Activated CD4-positive, alpha-beta T cell treated with anti-CD3 and anti-CD28 coated beads, Interleukin-2, amount 50 U/mL, for 4 hours (primary cell): ENCODE results near the gene SDK1.

Experiments
- DNase-seq, 2 experiments: peaks; one replicate each; pipeline ENCODE4 v3.0.0-alpha.2; 2020

SDK1 gene

DNA sequence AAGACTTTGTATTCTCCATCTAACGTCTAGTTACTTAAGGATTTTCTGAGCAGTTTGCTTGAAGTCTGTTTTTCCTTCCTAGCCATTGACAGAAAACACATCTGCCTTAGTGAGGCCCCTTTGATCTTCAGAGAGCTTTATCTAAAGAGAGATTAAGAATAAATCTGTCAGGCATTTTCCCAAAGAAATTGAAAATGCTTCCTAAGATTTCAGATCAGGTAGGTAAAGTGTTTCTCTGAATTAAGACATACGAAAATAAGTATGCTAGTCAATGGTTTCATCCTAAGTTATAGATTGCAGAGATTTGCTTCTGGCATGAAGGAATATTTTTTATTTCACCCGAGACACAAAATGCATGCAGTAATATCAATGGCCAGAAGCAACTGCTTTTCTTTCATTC lies 168.6 kb downstream of the SDK1 start:
- no peak for DNase-seq

DNA sequence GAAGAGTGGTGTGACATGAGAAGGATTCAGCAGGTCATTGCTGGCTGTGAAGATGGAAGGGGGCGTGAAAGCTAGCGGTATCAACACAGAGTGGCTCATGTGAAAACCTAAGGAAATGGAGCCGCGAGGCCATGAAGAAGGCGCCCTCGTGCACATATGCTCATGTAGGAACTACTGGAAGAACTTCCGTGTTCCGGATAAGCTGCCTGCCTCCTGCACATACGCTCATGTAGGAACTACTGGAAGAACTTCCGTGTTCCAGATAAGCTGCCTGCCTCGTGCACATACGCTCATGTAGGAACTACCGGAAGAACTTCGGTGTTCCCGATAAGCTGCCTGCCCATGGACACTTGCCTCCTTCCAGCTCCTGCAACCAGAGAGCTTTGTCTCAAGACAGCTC lies 179.1 kb downstream of the SDK1 start:
- no peak for DNase-seq

DNA sequence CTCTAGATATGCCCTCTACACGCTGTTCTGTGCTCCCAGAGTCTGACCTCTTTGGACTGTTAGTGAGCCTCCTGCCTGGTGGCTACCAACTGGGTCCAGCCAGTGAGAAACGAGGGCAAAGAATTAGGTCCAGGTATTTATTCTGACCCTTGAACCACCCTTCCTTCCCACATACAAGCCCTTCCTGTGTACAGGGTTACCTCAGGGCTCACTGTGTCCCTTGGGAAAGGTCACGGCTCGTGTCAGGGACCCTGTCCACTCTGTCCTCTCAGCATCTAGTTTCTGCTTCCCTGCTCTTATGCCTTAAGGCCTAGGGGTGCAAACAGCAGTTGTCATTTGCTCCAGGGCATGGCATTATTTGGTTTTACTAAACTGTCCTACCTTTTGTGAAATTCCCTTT lies 180.4 kb downstream of the SDK1 start:
- no peak for DNase-seq

DNA sequence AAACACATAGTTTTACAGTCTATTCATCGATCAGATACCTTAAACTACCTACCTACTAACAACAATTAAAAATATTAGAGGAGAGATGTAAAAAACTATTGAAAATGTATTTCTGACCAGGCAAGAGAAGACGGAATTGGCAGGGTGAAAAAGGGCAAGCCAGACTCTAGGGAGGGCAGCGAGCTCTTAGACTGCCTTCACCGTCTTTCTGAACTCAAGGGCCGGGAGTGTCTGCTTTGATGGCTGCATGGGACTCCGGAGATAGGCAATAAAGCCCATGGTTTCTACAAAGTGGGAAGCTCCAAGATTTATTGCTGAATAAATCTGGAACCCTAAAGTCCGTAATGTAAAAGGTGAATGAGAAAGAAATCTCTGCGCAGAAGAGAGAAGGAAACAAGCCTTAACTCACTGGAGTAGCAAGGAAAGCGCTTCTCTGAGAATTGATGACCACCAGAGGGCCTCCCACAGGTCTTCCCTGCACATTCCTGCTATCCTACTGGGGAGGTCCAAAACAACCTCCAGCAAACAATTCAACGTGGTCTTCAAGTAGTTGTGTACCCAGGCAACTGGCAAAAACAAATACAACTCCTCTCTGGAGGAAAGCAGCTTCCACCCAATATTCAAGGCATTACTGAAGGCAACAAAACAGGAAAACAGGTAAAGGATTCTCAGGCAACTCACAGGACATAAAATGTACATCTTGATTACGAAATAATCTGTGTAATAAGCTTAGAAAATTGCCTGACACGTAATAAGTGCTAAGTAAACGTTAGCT lies 181.3 kb downstream of the SDK1 start:
- DNase-seq = no peak

DNA sequence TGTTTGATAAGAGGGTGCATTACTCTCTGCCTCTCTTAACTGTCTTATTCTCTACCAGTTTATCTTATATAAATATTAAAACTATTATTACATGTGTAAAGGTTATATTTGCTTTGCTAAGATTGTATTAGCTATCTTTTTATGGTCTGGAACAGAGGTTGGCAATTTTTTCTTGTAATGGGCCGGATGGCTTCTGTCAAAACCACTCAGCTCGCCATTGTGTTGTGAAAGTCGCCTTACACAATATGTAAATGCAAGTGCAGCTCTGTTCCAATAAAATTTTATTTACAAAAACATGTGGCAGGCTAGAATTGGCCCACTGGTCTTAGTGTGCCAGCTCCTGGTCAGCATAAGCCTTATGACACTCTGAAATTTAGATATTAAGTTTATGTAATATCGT lies 185.8 kb downstream of the SDK1 start:
- no peak for DNase-seq

DNA sequence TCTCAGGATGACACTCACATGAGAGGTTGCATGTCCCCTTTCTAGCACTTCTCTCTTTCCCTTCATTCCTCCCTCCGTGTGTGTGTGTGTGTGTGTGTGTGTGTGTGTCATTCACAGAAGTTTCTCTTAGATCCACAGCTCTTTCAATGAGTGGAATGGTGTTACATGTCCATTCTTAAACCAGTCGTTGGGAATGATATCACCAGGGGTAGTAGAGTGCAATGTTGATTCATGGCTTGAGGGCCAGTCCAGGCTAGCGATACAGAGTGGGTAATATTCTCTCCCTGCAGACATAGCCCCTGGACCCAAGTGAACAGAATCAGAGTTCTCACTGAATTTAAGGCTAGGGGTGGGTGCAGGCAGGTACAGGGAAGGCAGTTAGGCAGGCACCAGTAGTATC lies 187.8 kb downstream of the SDK1 start:
- DNase-seq = no peak

DNA sequence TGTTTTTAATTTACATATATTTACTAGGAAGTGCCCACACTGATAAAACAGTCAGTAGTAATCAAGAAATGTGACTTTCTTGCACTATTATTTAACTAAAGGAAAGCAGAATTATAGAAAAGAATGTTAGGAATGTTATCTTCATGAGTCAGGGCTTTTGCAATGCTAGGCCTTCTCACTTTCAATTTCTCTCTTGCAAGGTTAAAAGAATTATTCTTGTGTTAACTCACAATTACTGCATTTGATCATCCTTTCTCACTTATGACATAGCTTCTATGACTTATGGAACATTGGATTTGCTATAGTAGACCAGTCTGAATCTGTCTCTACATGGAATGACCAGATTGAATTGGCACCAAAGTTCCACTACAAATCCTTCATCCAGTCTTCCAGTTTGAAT lies 192.4 kb downstream of the SDK1 start:
- DNase-seq = no peak

DNA sequence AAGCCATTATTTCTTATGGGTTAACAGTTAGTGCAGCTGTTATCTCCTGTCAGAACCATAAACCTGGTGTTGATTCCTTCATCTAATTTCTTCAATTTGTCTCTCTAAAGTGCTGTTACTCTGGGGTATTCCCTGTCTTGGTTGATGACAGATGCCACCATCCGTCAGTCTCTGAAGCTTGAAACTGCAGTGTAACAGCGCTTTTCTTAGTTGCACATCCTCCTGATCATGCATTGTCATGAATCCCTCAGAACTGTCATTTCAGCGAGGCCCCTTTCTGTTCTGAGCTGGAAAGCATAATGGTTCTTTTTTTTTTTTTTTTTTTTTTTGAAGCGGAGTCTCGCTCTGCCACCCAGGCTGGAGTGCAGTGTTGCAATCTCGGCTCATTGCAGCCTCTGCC lies 193.9 kb downstream of the SDK1 start:
- no peak for DNase-seq

DNA sequence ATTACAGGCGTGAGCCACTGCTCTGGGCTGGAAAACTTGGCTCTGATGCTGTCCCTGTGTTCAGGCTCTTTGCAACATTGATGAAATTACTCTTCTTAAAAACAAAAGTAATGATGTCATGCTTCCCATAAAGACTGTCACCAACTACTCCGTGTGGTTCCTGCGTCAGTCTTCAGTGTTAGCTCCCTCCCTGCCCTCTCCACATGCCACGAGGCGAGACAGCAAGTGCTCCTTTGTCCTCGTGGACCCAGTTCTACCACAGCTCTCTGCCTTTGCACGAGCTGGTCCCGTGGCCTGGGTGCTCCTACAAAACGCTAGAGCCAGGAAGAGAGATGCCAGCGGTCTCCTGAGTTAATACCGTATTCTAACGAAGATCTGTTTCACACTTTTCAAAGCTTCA lies 194.5 kb downstream of the SDK1 start:
- no peak for DNase-seq

DNA sequence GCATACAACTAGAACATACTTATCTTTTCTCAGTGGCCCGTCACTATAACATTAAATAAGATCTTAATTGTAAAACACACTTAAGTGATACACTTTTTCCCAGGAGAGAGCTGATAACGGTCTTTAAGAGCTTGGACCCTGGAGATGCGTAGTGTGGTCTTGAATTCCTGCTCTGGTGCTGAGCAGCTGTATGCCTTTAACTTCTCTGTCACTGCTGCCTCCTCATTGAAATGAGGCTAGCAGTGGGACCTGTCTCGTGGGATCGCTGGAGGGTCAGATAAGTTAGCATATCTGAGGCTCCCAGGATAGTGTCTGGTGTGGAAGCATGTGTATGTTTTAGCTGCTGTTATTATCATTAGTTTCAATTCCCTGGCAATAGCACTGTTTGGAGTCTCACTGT lies 194.9 kb downstream of the SDK1 start:
- DNase-seq = no peak

DNA sequence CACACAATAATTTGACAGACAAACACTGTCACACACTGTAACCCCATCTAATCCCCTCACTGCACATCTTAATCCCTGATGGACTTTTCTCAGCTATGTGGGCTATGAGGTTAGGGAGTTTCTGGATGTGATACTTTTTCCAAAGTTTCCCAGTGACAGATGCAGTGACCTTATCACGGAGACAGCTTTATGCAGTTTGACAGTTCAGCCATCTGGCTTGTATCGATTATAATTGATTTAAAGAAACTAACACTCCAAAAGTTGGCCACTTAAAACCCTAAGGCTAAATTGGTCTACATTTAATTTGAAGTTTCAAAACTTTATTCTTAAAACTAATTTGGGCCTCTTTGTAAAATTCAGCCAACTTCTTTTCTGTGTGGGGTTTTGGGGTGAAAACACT lies 196.7 kb downstream of the SDK1 start:
- no peak for DNase-seq

DNA sequence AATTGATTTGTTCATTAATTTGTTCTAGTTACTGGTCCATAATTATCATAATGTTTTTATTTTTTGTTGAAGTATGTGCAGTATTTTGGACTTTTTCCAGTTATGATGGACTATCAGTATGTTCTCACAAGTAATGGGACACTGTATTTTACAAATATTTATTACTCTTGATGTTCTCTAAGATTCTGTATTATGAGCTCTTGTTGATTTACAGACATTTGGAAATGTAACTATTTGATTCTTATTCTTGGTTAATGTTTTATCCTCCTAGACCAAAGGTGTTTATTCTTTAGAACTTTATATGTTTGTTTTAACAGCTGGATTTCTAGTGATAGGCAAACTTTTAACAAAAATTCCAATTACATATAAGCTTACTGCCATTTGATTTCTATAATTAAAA lies 200.6 kb downstream of the SDK1 start:
- no peak for DNase-seq

DNA sequence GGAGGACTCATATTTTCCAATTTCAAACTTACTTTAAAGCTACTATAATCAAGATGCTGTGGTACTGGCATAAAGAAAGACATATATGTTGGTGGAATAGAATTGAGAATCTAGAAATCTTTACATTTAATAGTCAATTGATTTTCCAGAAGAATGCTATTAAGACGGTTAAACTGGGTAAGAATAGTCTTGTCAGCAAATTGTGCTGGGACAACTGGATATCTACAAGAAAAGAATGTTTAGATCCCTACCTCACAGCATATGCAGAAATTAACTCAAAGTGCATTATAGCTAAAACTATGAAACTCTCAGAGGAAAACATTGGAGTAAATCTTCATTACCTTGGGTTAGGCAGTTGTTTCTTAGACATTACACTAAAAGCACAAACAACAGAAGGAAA lies 203.3 kb downstream of the SDK1 start:
- no peak for DNase-seq

DNA sequence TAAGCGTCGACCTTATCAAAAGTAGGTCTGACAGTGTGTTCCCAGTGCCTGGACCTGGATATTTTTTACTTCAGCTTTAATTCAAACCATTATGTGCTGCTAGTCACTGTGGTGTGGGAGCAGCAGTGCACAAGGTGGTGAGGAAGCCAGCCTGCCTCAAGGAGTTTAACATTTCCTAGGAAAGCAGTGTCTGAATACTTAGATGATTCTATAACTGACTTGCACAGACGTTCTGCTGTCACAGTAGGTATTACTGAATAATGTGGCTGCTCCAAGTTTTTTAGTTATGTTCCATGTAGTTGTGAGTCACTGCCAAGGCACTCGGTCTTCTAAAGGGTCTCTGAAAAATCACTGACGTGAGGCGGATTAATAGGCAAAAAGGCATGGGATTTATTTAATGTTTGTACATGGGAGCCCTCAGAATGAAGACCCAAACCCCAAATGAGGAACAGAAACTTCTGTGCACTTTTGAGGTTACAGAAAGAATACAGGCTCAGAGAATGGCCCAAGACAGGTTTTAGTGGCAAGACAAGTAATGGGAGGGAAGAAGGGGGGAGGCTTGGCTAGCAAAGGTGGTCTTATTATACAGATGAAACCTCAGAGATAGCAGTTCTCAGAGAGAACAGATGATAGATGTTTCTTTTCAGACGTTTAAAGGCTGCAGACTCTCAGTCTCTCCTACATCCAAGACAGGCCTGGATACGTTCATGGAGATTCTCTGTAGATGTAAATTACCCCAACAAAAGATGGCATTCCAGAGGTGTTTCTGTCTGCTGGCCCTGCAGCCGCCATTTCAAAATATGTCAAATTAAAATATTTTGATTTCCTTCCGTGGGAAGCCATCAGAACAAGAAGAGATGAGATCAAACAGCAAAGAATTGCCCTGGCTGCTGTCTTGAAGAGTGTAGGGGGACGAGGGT lies 209.3 kb downstream of the SDK1 start:
- DNase-seq = no peak

DNA sequence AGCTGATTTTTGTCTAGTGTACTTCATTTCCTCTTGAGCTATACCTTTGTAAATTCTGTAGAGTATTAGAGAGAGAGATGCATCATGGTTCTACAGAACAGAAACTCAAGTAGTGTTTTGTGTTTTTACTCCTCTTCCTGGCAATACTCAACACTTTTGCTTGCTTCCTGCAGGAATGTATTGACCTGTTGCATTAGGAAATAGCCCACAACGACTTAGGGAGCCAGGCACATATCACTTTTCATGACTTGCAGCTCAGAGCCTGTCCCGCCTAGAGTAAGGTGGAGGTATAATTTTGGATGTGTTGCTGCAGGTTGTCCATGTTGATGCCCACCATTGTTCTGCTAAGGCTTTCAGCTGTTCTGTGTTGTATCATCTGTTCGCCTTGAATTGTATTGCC lies 216.3 kb downstream of the SDK1 start:
- no peak for DNase-seq

DNA sequence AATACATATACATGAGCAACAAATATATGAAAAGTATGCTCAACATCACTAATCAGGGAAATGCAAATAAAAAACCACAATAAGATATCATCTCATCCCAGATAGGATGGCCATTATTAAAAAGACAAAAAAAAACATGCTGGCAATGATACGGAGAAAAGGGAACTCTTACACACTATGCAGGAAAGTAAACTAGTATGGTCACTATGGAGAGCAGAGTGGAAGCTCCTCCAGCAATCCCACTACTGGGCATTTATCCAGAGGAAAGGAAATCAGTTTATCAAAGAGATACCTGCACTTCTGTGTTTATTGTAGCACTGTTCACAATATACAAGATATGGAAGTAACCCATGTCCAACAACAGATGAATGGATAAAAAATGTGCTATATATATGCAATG lies 217.5 kb downstream of the SDK1 start:
- no peak for DNase-seq

DNA sequence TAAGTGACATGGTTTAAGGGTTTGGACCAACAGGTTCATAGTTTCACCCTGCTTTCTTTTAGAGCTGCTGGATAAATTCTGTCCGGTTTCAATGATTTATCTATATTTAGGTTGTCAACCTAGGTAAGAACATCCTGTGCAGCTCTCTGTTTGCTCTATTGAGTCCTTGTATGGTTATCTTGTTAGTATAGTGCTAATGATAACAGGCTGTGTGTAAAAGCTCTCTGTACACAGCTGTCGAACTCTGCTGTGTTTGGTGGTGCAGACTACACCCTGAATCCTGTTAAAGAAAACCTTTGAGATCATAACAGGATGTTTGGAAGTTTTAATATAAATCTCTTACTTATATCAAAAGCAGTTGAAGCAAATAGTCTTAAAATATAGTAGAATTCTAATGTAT lies 219.2 kb downstream of the SDK1 start:
- no peak for DNase-seq

DNA sequence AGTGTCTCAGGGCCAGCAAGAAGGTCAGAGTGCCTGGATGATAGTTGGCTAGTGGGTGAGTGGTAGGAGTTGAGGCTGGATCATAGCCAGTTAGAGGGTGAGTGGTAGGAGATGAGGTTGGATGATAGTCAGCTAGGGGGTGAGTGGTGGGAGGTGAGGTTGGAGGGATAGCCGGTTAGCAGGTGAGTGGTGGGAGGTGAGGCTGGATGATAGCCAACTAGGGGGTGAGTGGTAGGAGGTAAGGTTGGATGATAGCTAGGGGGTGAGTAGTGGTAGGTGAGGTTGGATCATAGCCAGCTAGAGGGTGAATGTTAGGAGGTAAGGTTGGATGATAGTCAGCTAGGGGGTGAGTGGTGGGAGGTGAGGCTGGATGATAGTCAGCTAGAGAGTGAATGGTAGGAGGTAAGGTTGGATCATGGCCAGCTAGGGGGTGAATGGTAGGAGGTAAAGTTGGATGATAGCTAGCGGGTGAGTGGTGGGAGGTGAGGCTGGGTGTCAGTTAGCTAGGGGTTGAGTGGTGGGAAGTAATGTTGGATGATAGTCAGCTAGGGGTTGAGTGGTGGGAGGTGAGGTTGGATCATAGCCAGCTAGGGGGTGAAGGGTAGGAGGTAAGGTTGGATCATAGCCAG lies 226.6 kb downstream of the SDK1 start:
- no peak for DNase-seq

DNA sequence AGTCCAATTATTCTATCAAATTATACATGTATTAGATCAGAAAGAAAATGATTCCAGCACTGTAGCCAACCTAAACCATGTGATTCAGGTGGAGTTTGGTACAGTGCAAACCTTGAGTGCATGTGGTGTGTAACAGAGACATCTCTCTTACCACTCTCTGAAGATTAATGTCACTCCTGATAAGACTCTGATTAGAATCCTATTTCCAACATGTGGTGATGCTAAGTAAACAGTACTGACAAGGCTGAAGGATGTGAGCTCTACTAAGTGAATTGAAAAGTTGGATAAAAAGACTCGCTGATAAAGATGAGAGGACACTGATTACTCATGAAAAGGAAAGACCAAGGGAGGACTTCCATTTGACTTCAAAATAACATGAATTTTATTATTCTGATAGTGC lies 232.0 kb downstream of the SDK1 start:
- DNase-seq = no peak

DNA sequence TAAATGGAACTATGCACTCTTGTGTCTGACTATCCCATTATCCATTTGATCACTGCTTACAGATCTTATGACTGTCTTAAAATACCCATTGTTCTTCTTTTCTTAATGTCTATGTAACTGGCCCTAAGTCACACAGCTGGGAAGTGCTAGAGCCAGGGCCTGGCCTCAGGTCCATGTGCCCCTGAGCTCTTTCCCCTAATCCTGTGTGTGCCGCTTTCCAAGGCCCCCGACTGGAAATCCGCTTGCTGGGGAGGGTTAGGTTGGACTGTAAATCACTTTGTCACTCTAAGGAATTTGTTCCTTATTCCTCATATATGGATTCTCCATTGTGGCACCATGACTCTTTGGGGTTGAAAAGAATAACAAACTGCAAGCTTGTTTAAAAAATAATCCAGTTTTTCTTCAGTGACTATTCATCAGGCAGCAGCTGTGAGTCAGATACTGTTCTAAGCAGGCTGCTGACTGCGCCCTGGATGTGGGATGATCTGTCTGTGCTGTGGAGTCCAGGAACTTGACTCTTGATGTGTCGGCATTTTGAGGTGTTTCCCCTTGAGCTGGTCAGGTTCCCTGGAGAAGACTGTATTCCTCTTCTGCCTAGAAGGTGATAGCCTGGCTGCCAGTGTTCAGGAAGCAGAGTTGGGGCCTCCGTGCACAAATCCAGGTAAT lies 236.3 kb downstream of the SDK1 start:
- no peak for DNase-seq

DNA sequence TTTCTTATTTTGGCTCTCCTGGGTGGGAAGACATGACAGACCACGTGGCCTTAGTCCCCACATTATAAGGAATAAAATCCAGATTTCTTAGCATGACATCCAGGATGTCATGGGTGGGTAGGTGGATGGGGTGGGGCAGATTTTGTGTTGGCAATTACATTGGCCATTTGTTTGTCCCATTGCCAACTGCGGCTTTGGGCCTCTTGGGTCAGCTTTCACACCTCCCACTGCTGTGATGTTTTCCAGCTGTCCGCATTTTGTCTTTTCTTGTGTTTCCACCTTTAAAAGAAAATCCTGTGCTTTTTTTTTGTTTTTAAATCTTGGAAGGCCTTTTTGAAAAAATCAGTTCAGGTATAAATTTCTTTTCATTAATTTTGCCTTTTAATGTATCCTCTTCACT lies 237.0 kb downstream of the SDK1 start:
- no peak for DNase-seq

DNA sequence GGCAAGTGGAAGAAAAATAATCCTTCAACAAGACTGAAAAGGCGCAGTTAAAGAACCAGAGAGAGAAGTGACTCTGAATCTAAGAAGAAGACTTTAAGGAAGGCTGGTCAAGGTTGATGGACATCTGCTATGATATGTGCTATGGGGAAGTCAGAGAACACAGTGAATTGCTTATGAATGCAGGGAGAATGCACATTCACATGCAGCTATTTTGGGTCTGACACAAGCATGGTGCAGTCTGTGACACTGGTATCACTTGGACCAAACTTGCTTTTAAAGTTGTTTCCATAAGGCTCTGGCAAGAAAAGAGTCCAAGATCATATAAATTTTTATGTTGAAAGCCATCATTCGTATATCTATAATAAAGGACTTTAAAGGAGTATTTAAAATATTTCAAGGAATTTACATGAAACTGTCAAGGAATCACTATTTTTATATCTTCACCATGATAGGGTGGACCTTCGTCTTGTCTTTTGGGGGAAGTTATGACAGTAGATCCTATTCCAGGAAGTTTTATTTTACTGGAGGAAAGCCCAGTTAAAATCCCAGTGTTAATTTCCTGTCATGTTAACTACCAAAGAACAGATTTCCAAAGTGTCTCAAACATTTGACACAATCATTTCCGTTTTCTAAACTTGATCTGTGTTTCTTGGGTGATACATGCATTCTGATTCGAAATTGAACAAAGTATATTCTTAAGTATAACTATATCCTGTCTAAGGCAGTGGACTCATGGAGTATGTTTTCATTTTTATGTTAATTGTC lies 239.6 kb downstream of the SDK1 start:
- DNase-seq = no peak

DNA sequence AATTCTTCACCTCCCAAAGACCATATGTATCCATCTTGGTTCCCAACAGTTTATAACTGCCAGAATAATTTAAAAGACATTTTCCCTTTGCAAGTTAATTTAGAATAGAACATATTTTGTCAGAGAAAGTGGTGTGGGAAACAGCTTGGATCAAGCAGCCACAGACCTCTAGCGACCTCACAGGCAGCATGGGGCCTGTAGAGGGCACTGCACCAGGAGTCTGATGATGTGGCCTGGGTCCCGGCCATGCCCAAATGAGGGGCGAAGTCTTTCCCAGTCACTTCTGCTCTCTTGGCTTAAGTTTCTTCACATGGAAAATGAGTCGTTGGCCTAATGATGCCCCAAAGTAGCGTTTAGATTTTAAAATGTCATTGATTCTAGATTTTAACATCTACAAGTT lies 243.2 kb downstream of the SDK1 start:
- no peak for DNase-seq
